Right lobe of liver (tissue), 4 donors: ENCODE data around the gene ARHGAP42.

Experiments used
- POLR2A ChIP-seq: fragments of 450-650 bp; IDR thresholded peaks from one replicate; pipeline ENCODE4 v1.6.1; 2017; ENCODE audit warnings: antibody characterized with exemption, mild to moderate bottlenecking
- TF ChIP-seq, protein P1 (sequence below), 4 donors: fragments of 200-600 bp in 3 of 4; fragments of 450-650 bp in 1 of 4; IDR thresholded peaks; one replicate each; pipeline versions ENCODE4 v1.5.1 to v1.8.0; 2016 to 2022; ENCODE audit warnings: antibody characterized with exemption in 4 of 4, mild to moderate bottlenecking in 2 of 4
- donor health status: DM: no; HTN: no; CAD: no.
- donor health status: DM: no; HTN: no; CAD: no.
- donor health status: DM: no; HTN: yes; CAD: no.

DNA sequence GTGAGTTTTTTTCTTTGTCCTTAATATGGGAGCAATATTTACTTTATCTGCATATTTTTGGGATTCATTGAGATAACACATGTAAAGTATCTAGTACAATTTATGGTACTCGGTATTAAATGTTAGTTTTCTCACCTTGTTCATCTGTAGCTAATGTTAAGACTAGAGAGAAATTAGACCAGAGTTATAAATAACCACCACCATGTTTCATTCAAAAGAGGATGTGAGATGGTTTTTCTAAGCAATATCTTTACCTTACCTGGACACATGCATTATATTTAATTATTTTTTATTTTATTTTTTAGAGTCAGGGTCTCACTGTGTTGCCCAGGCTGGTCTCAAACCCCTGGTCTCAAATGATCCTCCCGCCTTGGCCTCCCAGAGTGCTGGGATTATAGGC, 18.4 kb downstream of the ARHGAP42 start:
- TF ChIP-seq, protein P1, sequence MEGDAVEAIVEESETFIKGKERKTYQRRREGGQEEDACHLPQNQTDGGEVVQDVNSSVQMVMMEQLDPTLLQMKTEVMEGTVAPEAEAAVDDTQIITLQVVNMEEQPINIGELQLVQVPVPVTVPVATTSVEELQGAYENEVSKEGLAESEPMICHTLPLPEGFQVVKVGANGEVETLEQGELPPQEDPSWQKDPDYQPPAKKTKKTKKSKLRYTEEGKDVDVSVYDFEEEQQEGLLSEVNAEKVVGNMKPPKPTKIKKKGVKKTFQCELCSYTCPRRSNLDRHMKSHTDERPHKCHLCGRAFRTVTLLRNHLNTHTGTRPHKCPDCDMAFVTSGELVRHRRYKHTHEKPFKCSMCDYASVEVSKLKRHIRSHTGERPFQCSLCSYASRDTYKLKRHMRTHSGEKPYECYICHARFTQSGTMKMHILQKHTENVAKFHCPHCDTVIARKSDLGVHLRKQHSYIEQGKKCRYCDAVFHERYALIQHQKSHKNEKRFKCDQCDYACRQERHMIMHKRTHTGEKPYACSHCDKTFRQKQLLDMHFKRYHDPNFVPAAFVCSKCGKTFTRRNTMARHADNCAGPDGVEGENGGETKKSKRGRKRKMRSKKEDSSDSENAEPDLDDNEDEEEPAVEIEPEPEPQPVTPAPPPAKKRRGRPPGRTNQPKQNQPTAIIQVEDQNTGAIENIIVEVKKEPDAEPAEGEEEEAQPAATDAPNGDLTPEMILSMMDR (IDR thresholded peaks at IDR 0.05) = no peak
- no peak for TF ChIP-seq POLR2A
